GM12864 (cell line): ENCODE measurements around the gene MMP14.

Experiments
- DNase-seq: peaks from one replicate; pipeline ENCODE4 v3.0.0-alpha.2; 2011; ENCODE audit warnings: low read depth
- H3K4me3 ChIP-seq: 2 replicates; pipeline ENCODE4 v1.5.1; 2011; ENCODE audit warnings: mild to moderate bottlenecking, low read depth, low read length, control low read depth
- TF ChIP-seq, protein P1 (sequence below): IDR thresholded peaks from 2 replicates; pipeline ENCODE4 v1.5.1; 2011; ENCODE audit warnings: low read depth, mild to moderate bottlenecking, moderate library complexity, low read length, control low read depth, inconsistent platforms; ENCODE audit errors: missing control alignments

MMP14 gene

GRCh38 chr14:22887990-22888378, 51.6 kb downstream of the MMP14 start:
- TF ChIP-seq, protein P1, sequence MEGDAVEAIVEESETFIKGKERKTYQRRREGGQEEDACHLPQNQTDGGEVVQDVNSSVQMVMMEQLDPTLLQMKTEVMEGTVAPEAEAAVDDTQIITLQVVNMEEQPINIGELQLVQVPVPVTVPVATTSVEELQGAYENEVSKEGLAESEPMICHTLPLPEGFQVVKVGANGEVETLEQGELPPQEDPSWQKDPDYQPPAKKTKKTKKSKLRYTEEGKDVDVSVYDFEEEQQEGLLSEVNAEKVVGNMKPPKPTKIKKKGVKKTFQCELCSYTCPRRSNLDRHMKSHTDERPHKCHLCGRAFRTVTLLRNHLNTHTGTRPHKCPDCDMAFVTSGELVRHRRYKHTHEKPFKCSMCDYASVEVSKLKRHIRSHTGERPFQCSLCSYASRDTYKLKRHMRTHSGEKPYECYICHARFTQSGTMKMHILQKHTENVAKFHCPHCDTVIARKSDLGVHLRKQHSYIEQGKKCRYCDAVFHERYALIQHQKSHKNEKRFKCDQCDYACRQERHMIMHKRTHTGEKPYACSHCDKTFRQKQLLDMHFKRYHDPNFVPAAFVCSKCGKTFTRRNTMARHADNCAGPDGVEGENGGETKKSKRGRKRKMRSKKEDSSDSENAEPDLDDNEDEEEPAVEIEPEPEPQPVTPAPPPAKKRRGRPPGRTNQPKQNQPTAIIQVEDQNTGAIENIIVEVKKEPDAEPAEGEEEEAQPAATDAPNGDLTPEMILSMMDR = no peak
- H3K4me3 ChIP-seq = peak overlapping the region; percentile 68

DNA sequence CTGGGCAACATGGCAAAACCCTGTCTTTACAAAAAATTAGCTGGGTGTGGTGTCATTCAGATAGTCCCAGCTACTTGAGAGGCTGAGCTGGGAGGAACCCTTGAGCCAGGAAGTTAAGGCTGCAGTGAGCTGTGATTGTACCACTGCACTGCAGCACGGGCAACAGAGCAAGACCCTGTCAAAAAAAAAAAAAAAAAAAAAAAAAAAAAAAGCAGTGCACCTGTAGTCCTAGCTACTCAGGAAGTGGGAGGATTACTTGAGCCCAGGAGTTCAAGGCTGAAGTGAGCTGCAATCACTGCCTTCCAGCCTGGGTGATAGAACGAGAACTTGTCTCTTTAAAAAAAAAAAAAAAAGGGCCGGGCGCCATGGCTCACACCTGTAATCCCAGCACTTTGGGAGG, 52.3 kb downstream of the MMP14 start:
- DNase-seq = peak; percentile 78
- peak overlapping the region; percentile 68; the same call in 1 of the 2 replicates for H3K4me3 ChIP-seq
- TF ChIP-seq, protein P1 = no peak

More at GRCh38 chr14:22887990-22888378, 51.6 kb downstream of the MMP14 start:
- DNase-seq = peak; percentile 71

- no peak overlapping the region for H3K4me3 ChIP-seq
- TF ChIP-seq, protein P1 = no peak
- DNase-seq = no peak
These were observed 54.0 kb downstream of the MMP14 start for GRCh38 chr14:22890416-22890815.

DNA sequence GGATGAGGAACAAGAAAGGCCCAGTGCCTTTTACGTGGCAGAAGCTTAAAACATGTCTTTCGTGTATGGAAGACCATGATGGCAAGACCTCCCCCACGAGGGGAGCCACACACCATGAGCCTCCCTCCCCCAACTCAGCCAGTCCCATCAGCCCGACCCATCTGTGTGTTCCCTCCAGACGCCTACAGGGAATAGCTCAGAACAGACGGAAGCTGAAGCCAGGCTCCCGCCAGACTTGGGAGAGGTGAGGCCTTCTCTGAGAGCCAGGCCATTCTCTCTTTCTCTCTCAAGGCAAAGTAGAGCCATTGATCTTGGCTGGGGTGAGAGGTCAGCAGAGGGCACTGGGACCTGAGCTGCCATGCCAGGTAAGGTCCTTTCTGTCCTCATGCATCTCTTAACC, 56.1 kb downstream of the MMP14 start:
- DNase-seq = no peak

DNA sequence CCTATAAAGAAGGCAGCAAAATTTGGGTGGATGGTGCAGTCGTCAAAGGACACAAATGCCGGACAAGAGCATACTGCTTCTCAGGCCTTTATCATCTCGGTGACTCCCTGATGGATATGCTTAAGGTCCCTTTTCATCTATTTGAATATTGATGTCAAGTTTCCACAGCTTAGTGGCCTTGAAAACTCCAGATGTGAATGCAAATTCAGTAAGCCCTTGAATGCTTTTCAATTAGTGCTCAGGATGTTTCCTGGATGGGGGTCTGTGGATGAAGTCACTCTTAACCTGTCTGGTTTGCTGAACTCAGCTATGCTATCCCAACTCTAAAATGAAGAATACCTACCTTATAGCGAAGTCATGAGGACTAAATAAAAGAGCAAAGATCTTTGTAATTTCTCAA, 57.3 kb downstream of the MMP14 start:
- TF ChIP-seq, protein P1 = no peak
- H3K4me3 ChIP-seq = no peak overlapping the region
- DNase-seq = no peak

More for the DNA sequence above, 56.1 kb downstream of the MMP14 start:
- TF ChIP-seq, protein P1 = no peak
- H3K4me3 ChIP-seq = no peak overlapping the region

DNA sequence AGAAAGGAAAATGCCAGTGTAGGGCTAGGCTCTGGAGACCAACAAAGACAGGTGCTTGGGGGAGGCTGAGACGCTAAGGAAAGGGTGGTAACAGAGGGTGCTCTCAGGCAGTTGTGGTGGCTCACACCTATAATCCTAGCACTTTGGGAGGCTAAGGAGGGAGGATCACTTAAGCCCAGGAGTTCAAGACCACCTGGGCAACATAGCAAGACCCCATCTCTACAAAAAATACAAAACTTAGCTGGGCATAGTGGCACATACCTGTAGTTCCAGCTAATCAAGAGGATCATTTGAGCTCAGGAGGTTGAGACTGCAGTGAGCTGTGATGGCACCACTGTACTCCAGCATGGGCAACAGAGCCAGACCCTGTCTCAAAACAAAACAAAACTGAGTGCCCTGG, 59.0 kb downstream of the MMP14 start:
- DNase-seq = no peak
- TF ChIP-seq, protein P1 = no peak
- no peak overlapping the region for H3K4me3 ChIP-seq

DNA sequence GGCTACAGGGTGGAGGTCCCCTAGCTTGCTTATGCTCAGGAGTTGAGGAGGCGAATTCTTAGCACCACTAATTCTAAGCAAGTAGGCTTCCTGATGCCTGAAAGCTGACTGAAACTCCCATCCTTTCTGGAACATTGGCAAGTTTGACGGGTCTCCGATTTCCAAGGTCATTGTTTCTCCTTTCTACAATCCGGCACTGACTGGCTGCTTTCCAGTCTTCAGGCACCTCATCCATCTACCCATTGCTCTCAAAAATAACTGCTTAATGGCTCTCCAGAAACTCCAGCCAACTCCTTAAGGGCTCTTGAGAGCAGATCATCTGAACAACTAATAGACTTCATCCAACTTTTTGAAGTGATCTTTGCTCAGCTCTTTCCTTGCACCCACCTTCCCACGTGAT, 60.0 kb downstream of the MMP14 start:
- DNase-seq = no peak
- TF ChIP-seq, protein P1 = no peak
- no peak overlapping the region for H3K4me3 ChIP-seq
